Gastroesophageal sphincter (tissue), 3 donors: Measurements from ENCODE around the gene CEBPG.

ENCODE experiments used
- EP300 ChIP-seq: sonication (generic); formaldehyde crosslinking; IDR thresholded peaks from one replicate; pipeline ENCODE4 v1.6.1; 2017; ENCODE audit warnings: antibody characterized with exemption, mild to moderate bottlenecking
- POLR2A ChIP-seq, 2 donors: fragments of 450-650 bp; IDR thresholded peaks; one replicate each; pipeline ENCODE4 v1.6.1; 2017; ENCODE audit warnings: antibody characterized with exemption in 2 of 2, mild to moderate bottlenecking in 2 of 2, moderate library complexity in 1 of 2
- POLR2AphosphoS5 ChIP-seq: sonication (generic); formaldehyde crosslinking; IDR thresholded peaks from one replicate; pipeline ENCODE4 v1.6.1; 2017; ENCODE audit warnings: antibody characterized with exemption
- TF ChIP-seq, protein P1 (sequence below), 4 experiments: fragments of 200-600 bp in 2 of 4; fragments of 450-650 bp in 2 of 4; sonication (generic) in 1 of 4; IDR thresholded peaks; one replicate each; pipeline ENCODE4 v1.5.1; 2017 to 2019; ENCODE audit warnings: antibody characterized with exemption in 4 of 4, mild to moderate bottlenecking in 2 of 4, moderate library complexity in 2 of 4

DNA sequence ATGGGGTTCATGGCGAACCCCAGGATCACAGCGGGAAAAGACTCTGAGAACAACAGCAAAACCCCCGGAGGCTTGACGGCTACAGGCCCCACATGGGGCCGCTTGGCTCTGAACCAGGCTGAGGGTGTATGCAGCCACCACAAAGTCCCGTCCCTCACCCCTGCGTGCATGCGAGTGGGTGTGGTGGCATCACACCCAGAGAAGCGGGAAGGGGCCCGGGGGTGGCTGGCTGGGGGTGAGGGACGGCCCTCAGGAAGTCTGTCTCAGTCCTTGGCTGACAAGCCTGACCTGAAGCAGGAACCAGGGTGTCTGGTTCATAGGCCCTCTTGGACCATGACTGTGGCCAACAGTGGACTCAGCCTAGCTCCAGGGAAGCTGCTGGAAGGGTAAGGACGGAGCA is 34.2 kb downstream of the CEBPG start:
- TF ChIP-seq, protein P1, sequence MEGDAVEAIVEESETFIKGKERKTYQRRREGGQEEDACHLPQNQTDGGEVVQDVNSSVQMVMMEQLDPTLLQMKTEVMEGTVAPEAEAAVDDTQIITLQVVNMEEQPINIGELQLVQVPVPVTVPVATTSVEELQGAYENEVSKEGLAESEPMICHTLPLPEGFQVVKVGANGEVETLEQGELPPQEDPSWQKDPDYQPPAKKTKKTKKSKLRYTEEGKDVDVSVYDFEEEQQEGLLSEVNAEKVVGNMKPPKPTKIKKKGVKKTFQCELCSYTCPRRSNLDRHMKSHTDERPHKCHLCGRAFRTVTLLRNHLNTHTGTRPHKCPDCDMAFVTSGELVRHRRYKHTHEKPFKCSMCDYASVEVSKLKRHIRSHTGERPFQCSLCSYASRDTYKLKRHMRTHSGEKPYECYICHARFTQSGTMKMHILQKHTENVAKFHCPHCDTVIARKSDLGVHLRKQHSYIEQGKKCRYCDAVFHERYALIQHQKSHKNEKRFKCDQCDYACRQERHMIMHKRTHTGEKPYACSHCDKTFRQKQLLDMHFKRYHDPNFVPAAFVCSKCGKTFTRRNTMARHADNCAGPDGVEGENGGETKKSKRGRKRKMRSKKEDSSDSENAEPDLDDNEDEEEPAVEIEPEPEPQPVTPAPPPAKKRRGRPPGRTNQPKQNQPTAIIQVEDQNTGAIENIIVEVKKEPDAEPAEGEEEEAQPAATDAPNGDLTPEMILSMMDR (IDR thresholded peaks at IDR 0.05) = no peak
- no peak for TF ChIP-seq POLR2A (IDR thresholded peaks at IDR 0.05)
- no peak for TF ChIP-seq POLR2AphosphoS5
- TF ChIP-seq EP300 = no peak
